CD4-positive, alpha-beta memory T cell (primary cell): Measurements from ENCODE around the gene IGFL1. TPM values are rescaled to one million over a fixed set of nuclear protein-coding genes. Genes with fewer than 3 reads are reported as not detected.
"Not testable (repeated sequence)": the region's sequence is repeated elsewhere in the genome, so short reads cannot be mapped to it uniquely, and the experiment has no call there.

Source experiments
- CTCF ChIA-PET: fragments of 350-600 bp; sonication (Branson Sonifier 250); formaldehyde crosslinking; loops from one replicate; lab custom pipeline; 2021; ENCODE audit warnings: inconsistent platforms; ENCODE audit not compliant: partially characterized antibody; lab: Charles Lee
- POLR2A ChIA-PET: fragments of 350-600 bp; sonication (Branson Sonifier 250); formaldehyde crosslinking; loops from one replicate; lab custom pipeline; 2021; ENCODE audit not compliant: partially characterized antibody; lab: Charles Lee
- DNase-seq, 5 donors: peaks; one replicate each; pipeline versions ENCODE4 v3.0.0 to v3.0.0-alpha.2; 2020 to 2022; ENCODE audit warnings: mixed read lengths in 1 of 5
- H3K27ac ChIP-seq: one replicate; pipeline ENCODE4 v1.7.0; 2013; ENCODE audit warnings: low read depth, low read length
- H3K27me3 ChIP-seq: 2 replicates; pipeline ENCODE4 v1.7.0; 2013; ENCODE audit warnings: mild to moderate bottlenecking, low read length, moderate library complexity; ENCODE audit not compliant: insufficient read depth
- H3K36me3 ChIP-seq: 2 replicates; pipeline ENCODE4 v1.7.0; 2013; ENCODE audit warnings: mild to moderate bottlenecking, low read length, moderate library complexity; ENCODE audit not compliant: insufficient read depth
- H3K4me1 ChIP-seq: 2 replicates; pipeline ENCODE4 v1.7.0; 2013; ENCODE audit warnings: mild to moderate bottlenecking, low read length, moderate library complexity; ENCODE audit not compliant: insufficient read depth
- H3K4me3 ChIP-seq, 2 donors: one replicate each; pipeline ENCODE4 v1.7.0; 2013; ENCODE audit warnings: low read length in 2 of 2, mild to moderate bottlenecking in 1 of 2
- H3K9me3 ChIP-seq, 2 donors: one replicate each; pipeline ENCODE4 v1.7.0; 2013; ENCODE audit warnings: low read length in 2 of 2, control low read depth in 1 of 2; ENCODE audit not compliant: control insufficient read depth in 1 of 2
- H3K27ac Mint-ChIP-seq, 7 donors: one replicate each; pipeline ENCODE4 v1.8.0; 2020 to 2021; ENCODE audit warnings: mixed read lengths in 7 of 7, mild to moderate bottlenecking in 6 of 7, inconsistent platforms in 3 of 7, moderate library complexity in 3 of 7
- H3K27me3 Mint-ChIP-seq, 2 donors: one replicate each; pipeline ENCODE4 v1.8.0; 2020 to 2021; ENCODE audit warnings: mixed read lengths in 2 of 2
- H3K36me3 Mint-ChIP-seq, 2 donors: one replicate each; pipeline ENCODE4 v1.8.0; 2020 to 2021; ENCODE audit warnings: mixed read lengths in 2 of 2, inconsistent platforms in 1 of 2, mild to moderate bottlenecking in 1 of 2
- H3K4me1 Mint-ChIP-seq, 4 donors: one replicate each; pipeline ENCODE4 v1.8.0; 2020 to 2021; ENCODE audit warnings: mixed read lengths in 4 of 4, mild to moderate bottlenecking in 1 of 4
- H3K4me3 Mint-ChIP-seq, 8 donors: one replicate each; pipeline ENCODE4 v1.8.0; 2020 to 2021; ENCODE audit warnings: mixed read lengths in 8 of 8, mild to moderate bottlenecking in 7 of 8, moderate library complexity in 6 of 8, inconsistent platforms in 3 of 8
- H3K9me3 Mint-ChIP-seq, 8 donors: one replicate each; pipeline ENCODE4 v1.8.0; 2020 to 2021; ENCODE audit warnings: mixed read lengths in 8 of 8, mild to moderate bottlenecking in 5 of 8, inconsistent platforms in 3 of 8, moderate library complexity in 1 of 8
- intact Hi-C: fragments of 100-400 bp; cut with micrococcal nuclease; formaldehyde crosslinking; loops from one replicate; pipeline ENCODE4 v1.15.1; 2023
- polyA plus RNA-seq, 2 donors: library from polyadenylated mRNA; unstranded; fragments of 300-500 nt; fragmentation: Illumina TruSeq; gene quantifications; one replicate each; pipeline ENCODE4 v1.2.3, GENCODE V29; 2021
- total RNA-seq, 2 experiments: library from RNA; stranded (reverse); gene quantifications; one replicate each; pipeline ENCODE4 v1.2.3, GENCODE V29; 2021

Gene IGFL1
- total and polyA plus RNA-seq, 4 experiments from 2014 or later: not detected

- DNase-seq: no peak
- peaks cover 11% of the 10 kb centered on the region for H3K27me3 ChIP-seq
- ChIA-PET CTCF (interaction anchor here (2.1 kb wide), 1 partner anchor 25 kb away, joined by 6 read pairs; no protein-coding TSS in a partner anchor), POLR2A (no interaction called here)
- H3K36me3 Mint-ChIP-seq: no peaks in the 10 kb centered on the region
- peaks cover 31 to 44% of the 10 kb centered on the region in 2 donors for H3K27me3 Mint-ChIP-seq
- no peak overlapping the region for H3K27ac ChIP-seq
- no peaks in the 10 kb centered on the region for H3K36me3 ChIP-seq
- intact Hi-C loops: no loop called here
- H3K9me3 ChIP-seq: no peaks in the 10 kb centered on the region
- no peak overlapping the region for H3K27ac Mint-ChIP-seq
- H3K4me1 Mint-ChIP-seq: no peaks in the 10 kb centered on the region
- no peaks in the 10 kb centered on the region for H3K4me1 ChIP-seq
- no peak overlapping the region for H3K4me3 Mint-ChIP-seq
- H3K4me3 ChIP-seq: no peak overlapping the region
- H3K9me3 Mint-ChIP-seq: no peaks in the 10 kb centered on the region
Observed at GRCh38 chr19:46239193-46240024, 9.9 kb downstream of the IGFL1 start.

GRCh38 chr19:46240693-46241092 is 11.2 kb downstream of the IGFL1 start:
- DNase-seq: no peak
- peaks cover 33 to 47% of the 10 kb centered on the region in 2 donors for H3K27me3 Mint-ChIP-seq
- H3K36me3 ChIP-seq: no peaks in the 10 kb centered on the region
- intact Hi-C loops: no loop called here
- no peaks in the 10 kb centered on the region for H3K36me3 Mint-ChIP-seq
- H3K9me3 Mint-ChIP-seq: no peaks in the 10 kb centered on the region
- peaks cover 13% of the 10 kb centered on the region for H3K27me3 ChIP-seq
- no peak overlapping the region for H3K27ac ChIP-seq
- no peak overlapping the region for H3K27ac Mint-ChIP-seq
- ChIA-PET POLR2A (no interaction called here), CTCF (no interaction called here)
- no peak overlapping the region for H3K4me3 Mint-ChIP-seq
- no peaks in the 10 kb centered on the region for H3K4me1 ChIP-seq
- H3K9me3 ChIP-seq: no peaks in the 10 kb centered on the region
- H3K4me1 Mint-ChIP-seq: no peaks in the 10 kb centered on the region
- no peak overlapping the region for H3K4me3 ChIP-seq

GRCh38 chr19:46241626-46242025 is 12.1 kb downstream of the IGFL1 start:
- Histone ChIP-seq H3K4me1 (no peaks in the 10 kb centered on the region), H3K4me3 (no peak overlapping the region), H3K36me3 (no peaks in the 10 kb centered on the region), H3K9me3 (no peaks in the 10 kb centered on the region), H3K27me3 (peaks cover 13% of the 10 kb centered on the region), H3K27ac (no peak overlapping the region)
- Mint-ChIP-seq H3K9me3 (no peaks in the 10 kb centered on the region), H3K27ac (no peak overlapping the region), H3K4me3 (no peak overlapping the region), H3K36me3 (no peaks in the 10 kb centered on the region), H3K4me1 (no peaks in the 10 kb centered on the region), H3K27me3 (peaks cover 41 to 49% of the 10 kb centered on the region in 2 donors)
- CTCF ChIA-PET: no interaction called here
- intact Hi-C loops: no loop called here
- DNase-seq: no peak
- POLR2A ChIA-PET: no interaction called here

GRCh38 chr19:46243081-46243654 is 13.6 kb downstream of the IGFL1 start:
- intact Hi-C loops, H3K27ac ChIP-seq, H3K36me3 Mint-ChIP-seq, H3K4me3 ChIP-seq, H3K9me3 Mint-ChIP-seq, DNase-seq, H3K27ac Mint-ChIP-seq, H3K4me1 Mint-ChIP-seq, H3K9me3 ChIP-seq, H3K4me1 ChIP-seq, POLR2A ChIA-PET, CTCF ChIA-PET, H3K36me3 ChIP-seq, H3K4me3 Mint-ChIP-seq: not testable (repeated sequence)
- H3K27me3 Mint-ChIP-seq: peaks cover 43 to 47% of the 10 kb centered on the region in 2 donors
- peaks cover 13% of the 10 kb centered on the region for H3K27me3 ChIP-seq

GRCh38 chr19:46250076-46250735 is 20.7 kb downstream of the IGFL1 start:
- ChIA-PET CTCF (no interaction called here), POLR2A (no interaction called here)
- Mint-ChIP-seq H3K4me1 (peaks cover 0 to 3% (median 0%) of the 10 kb centered on the region in 4 donors), H3K4me3 (no peak overlapping the region), H3K27ac (no peak overlapping the region), H3K36me3 (no peaks in the 10 kb centered on the region), H3K27me3 (peaks cover 25 to 29% of the 10 kb centered on the region in 2 donors), H3K9me3 (peaks cover 0 to 2% (median 0%) of the 10 kb centered on the region in 8 donors)
- no peak overlapping the region for H3K27ac ChIP-seq
- H3K27me3 ChIP-seq: no peaks in the 10 kb centered on the region
- H3K4me3 ChIP-seq: no peak overlapping the region
- no peak for DNase-seq
- H3K36me3 ChIP-seq: no peaks in the 10 kb centered on the region
- intact Hi-C loops: no loop called here
- H3K9me3 ChIP-seq: no peaks in the 10 kb centered on the region
- no peaks in the 10 kb centered on the region for H3K4me1 ChIP-seq

- intact Hi-C loops: no loop called here
- peak overlapping the region in 1 of 7 donors; percentile 0 for H3K27ac Mint-ChIP-seq
- peaks cover 15 to 23% of the 10 kb centered on the region in 2 donors for H3K27me3 Mint-ChIP-seq
Observed at GRCh38 chr19:46251416-46251815, 21.9 kb downstream of the IGFL1 start.

GRCh38 chr19:46254776-46255175 is 25.2 kb downstream of the IGFL1 start:
- Mint-ChIP-seq H3K36me3 (no peaks in the 10 kb centered on the region), H3K27ac (no peak overlapping the region), H3K4me3 (no peak overlapping the region), H3K27me3 (peaks cover 11 to 12% of the 10 kb centered on the region in 2 donors), H3K9me3 (peaks cover 0 to 2% (median 0%) of the 10 kb centered on the region in 8 donors), H3K4me1 (peaks cover 0 to 1% (median under 1%) of the 10 kb centered on the region in 4 donors)
- Histone ChIP-seq H3K9me3 (no peaks in the 10 kb centered on the region), H3K4me1 (no peaks in the 10 kb centered on the region), H3K27me3 (no peaks in the 10 kb centered on the region), H3K36me3 (no peaks in the 10 kb centered on the region), H3K27ac (no peak overlapping the region), H3K4me3 (no peak overlapping the region)
- no peak for DNase-seq
- intact Hi-C loops: no loop called here
- POLR2A ChIA-PET: no interaction called here
- CTCF ChIA-PET: no interaction called here

More at GRCh38 chr19:46251416-46251815, 21.9 kb downstream of the IGFL1 start:
- Mint-ChIP-seq H3K36me3 (no peaks in the 10 kb centered on the region), H3K4me3 (no peak overlapping the region), H3K9me3 (peaks cover 0 to 2% (median 0%) of the 10 kb centered on the region in 8 donors), H3K4me1 (peaks cover 0 to 3% (median 0%) of the 10 kb centered on the region in 4 donors)
- Histone ChIP-seq H3K9me3 (no peaks in the 10 kb centered on the region), H3K27me3 (no peaks in the 10 kb centered on the region), H3K36me3 (no peaks in the 10 kb centered on the region), H3K27ac (no peak overlapping the region), H3K4me1 (no peaks in the 10 kb centered on the region), H3K4me3 (no peak overlapping the region)
- no peak for DNase-seq
- CTCF ChIA-PET: no interaction called here
- POLR2A ChIA-PET: no interaction called here
